ENCODE results near the gene HCFC1R1. TPM values are rescaled to one million over a fixed set of nuclear protein-coding genes. Genes with fewer than 3 reads are reported as not detected.

Gene HCFC1R1
- polyA plus RNA-seq, 1 donor from 2014 or later, result 19.0 TPM

DNA sequence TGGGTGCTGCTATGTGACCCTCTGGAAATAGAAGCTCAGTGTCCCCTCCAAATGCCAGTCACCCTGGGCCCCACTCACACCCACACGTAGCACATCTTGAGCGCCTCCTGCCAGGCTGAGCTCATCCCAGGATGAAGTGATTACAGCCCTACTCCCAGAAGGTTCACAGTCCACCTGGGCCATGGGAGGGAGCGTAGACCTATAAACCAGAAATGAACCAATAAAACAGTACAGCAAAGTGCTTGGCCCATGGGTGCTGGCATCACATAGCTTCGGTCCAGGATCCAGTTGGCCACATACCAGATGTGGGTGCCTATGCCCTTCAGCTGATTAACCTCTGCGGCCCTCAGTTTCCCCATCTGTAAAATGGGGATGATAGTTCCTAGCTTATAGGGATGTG lies 15.2 kb upstream of the HCFC1R1 start:
- Histone ChIP-seq H3K27me3 (ENCODE audit: insufficient read depth, low read depth, low read length) (peaks cover 77% of the 10 kb centered on the region), H3K4me2 (ENCODE audit: low read length) (no peak overlapping the region)

DNA sequence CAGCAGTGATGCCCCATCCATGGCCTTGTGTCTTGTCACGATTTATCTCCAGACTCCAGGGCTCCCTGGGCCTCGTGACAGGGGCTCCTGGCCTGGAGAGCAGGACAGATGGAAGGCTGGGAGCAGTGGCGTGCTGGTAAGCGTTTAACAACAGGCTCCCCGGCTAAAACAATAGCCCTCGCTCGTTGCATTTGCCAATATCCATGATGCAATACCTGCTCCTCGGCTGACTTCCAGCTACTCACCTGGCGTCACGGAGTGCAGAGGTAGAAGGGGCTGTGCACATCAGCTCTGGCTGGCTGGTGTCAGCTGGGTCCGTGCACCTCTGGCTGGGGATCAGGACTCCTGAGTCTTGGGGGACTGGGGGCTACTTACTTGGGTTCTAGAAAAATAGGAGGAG lies 14.5 kb upstream of the HCFC1R1 start:
- peaks cover 77% of the 10 kb centered on the region for H3K27me3 ChIP-seq (ENCODE audit: insufficient read depth, low read depth, low read length)

More for the DNA sequence above, 15.2 kb upstream of the HCFC1R1 start:
- Histone ChIP-seq H3K9ac (ENCODE audit: low read length) (no peak overlapping the region), H3K9me2 (ENCODE audit: insufficient read depth, low read length) (no peaks in the 10 kb centered on the region), H4K20me1 (ENCODE audit: insufficient read depth) (no peaks in the 10 kb centered on the region), H3K79me2 (replicated peaks; ENCODE audit: insufficient read depth, low read length) (no peaks in the 10 kb centered on the region), H3K4me3 (ENCODE audit: low read length) (no peak overlapping the region), H3K27ac (ENCODE audit: low read length) (no peak overlapping the region), H3K36me3 (ENCODE audit: insufficient read depth, low read length) (no peaks in the 10 kb centered on the region), H3F3A (ENCODE audit: insufficient read depth, low read length, poor library complexity, severe bottlenecking) (no peaks in the 10 kb centered on the region), H2AFZ (ENCODE audit: low read depth, low read length) (no peak overlapping the region), H3K9me3 (ENCODE audit: low read length) (no peaks in the 10 kb centered on the region)
- TF ChIP-seq, protein P1, sequence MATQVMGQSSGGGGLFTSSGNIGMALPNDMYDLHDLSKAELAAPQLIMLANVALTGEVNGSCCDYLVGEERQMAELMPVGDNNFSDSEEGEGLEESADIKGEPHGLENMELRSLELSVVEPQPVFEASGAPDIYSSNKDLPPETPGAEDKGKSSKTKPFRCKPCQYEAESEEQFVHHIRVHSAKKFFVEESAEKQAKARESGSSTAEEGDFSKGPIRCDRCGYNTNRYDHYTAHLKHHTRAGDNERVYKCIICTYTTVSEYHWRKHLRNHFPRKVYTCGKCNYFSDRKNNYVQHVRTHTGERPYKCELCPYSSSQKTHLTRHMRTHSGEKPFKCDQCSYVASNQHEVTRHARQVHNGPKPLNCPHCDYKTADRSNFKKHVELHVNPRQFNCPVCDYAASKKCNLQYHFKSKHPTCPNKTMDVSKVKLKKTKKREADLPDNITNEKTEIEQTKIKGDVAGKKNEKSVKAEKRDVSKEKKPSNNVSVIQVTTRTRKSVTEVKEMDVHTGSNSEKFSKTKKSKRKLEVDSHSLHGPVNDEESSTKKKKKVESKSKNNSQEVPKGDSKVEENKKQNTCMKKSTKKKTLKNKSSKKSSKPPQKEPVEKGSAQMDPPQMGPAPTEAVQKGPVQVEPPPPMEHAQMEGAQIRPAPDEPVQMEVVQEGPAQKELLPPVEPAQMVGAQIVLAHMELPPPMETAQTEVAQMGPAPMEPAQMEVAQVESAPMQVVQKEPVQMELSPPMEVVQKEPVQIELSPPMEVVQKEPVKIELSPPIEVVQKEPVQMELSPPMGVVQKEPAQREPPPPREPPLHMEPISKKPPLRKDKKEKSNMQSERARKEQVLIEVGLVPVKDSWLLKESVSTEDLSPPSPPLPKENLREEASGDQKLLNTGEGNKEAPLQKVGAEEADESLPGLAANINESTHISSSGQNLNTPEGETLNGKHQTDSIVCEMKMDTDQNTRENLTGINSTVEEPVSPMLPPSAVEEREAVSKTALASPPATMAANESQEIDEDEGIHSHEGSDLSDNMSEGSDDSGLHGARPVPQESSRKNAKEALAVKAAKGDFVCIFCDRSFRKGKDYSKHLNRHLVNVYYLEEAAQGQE (IDR thresholded peaks at IDR 0.05; ENCODE audit: borderline replicate concordance), result no peak
- TF ChIP-seq SMC3 (conservative IDR thresholded peaks at IDR 0.05; ENCODE audit: poor library complexity), result no peak

More for the DNA sequence above, 14.5 kb upstream of the HCFC1R1 start:
- Histone ChIP-seq H3K9ac (ENCODE audit: low read length) (no peak overlapping the region), H3K79me2 (replicated peaks; ENCODE audit: insufficient read depth, low read length) (no peaks in the 10 kb centered on the region), H3K36me3 (ENCODE audit: insufficient read depth, low read length) (no peaks in the 10 kb centered on the region), H2AFZ (ENCODE audit: low read depth, low read length) (no peak overlapping the region), H3F3A (ENCODE audit: insufficient read depth, low read length, poor library complexity, severe bottlenecking) (no peaks in the 10 kb centered on the region), H3K4me2 (ENCODE audit: low read length) (no peak overlapping the region), H3K4me3 (ENCODE audit: low read length) (no peak overlapping the region), H4K20me1 (ENCODE audit: insufficient read depth) (no peaks in the 10 kb centered on the region), H3K9me3 (ENCODE audit: low read length) (no peaks in the 10 kb centered on the region), H3K9me2 (ENCODE audit: insufficient read depth, low read length) (no peaks in the 10 kb centered on the region), H3K27ac (ENCODE audit: low read length) (no peak overlapping the region)
- TF ChIP-seq SMC3 (conservative IDR thresholded peaks at IDR 0.05; ENCODE audit: poor library complexity) (no peak), EP300 (conservative IDR thresholded peaks at IDR 0.05; ENCODE audit: poor library complexity, severe bottlenecking) (no peak), EZH2 (IDR thresholded peaks at IDR 0.05; ENCODE audit: borderline replicate concordance, insufficient read depth, low read length, poor library complexity, severe bottlenecking) (no peak), MXI1 (conservative IDR thresholded peaks at IDR 0.05; ENCODE audit: poor library complexity, severe bottlenecking) (no peak), POLR2AphosphoS5 (IDR thresholded peaks at IDR 0.05) (no peak), RAD21 (conservative IDR thresholded peaks at IDR 0.05) (no peak), TAF1 (IDR thresholded peaks at IDR 0.05; ENCODE audit: low read depth) (no peak)
- TF ChIP-seq, protein P1 (IDR thresholded peaks at IDR 0.05; ENCODE audit: borderline replicate concordance), result no peak
- TF ChIP-seq, protein P2, sequence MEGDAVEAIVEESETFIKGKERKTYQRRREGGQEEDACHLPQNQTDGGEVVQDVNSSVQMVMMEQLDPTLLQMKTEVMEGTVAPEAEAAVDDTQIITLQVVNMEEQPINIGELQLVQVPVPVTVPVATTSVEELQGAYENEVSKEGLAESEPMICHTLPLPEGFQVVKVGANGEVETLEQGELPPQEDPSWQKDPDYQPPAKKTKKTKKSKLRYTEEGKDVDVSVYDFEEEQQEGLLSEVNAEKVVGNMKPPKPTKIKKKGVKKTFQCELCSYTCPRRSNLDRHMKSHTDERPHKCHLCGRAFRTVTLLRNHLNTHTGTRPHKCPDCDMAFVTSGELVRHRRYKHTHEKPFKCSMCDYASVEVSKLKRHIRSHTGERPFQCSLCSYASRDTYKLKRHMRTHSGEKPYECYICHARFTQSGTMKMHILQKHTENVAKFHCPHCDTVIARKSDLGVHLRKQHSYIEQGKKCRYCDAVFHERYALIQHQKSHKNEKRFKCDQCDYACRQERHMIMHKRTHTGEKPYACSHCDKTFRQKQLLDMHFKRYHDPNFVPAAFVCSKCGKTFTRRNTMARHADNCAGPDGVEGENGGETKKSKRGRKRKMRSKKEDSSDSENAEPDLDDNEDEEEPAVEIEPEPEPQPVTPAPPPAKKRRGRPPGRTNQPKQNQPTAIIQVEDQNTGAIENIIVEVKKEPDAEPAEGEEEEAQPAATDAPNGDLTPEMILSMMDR (IDR thresholded peaks at IDR 0.05; ENCODE audit: poor library complexity, severe bottlenecking), result no peak
